GM12878 (cell line): ENCODE results near the gene EIF4B. TPM values are rescaled to one million over a fixed set of nuclear protein-coding genes. Genes with fewer than 3 reads are reported as not detected.

Experiments used
- ATAC-seq: fragments of 200-7000 bp; cut with Tn5 transposase; 3 replicates; pipeline ENCODE4 v1.9.1; 2020; ENCODE audit warnings: mild to moderate bottlenecking, moderate library complexity
- BruUV-seq: library from RNA; stranded (reverse); fragments of 400-500 nt; replicated peaks from 2 replicates; lab custom pipeline; 2021; lab: Mats Ljungman, UMichigan
- CTCF ChIA-PET: fragments of 300-600 bp; sonication (Branson Sonifier 250); formaldehyde crosslinking; extraction: SDS; loops from one replicate; lab custom pipeline; 2021; ENCODE audit warnings: inconsistent platforms; lab: Yijun Ruan, JAX
- POLR2A ChIA-PET: fragments of 350-600 bp; formaldehyde crosslinking; extraction: SDS; loops from one replicate; lab custom pipeline; 2021; ENCODE audit warnings: inconsistent platforms; lab: Charles Lee
- RAD21 ChIA-PET: fragments of 300-600 bp; sonication (Branson Sonifier 250); formaldehyde crosslinking; loops from one replicate; lab custom pipeline; 2023; ENCODE audit warnings: antibody characterized with exemption; ENCODE audit not compliant: unreplicated experiment; lab: Charles Lee
- SMC1A ChIA-PET: fragments of 300-600 bp; sonication (Branson Sonifier 250); formaldehyde crosslinking; loops from one replicate; lab custom pipeline; 2023; ENCODE audit not compliant: unreplicated experiment, uncharacterized antibody; lab: Charles Lee
- DNase-seq: peaks from one replicate; pipeline ENCODE4 v3.0.0-alpha.2; 2011; ENCODE audit warnings: low read depth, low spot score
- FAIRE-seq: peaks from 3 replicates; lab custom pipeline; 2011; peaks lifted over from hg19 to GRCh38; lab: Jason Lieb, UNC
- H2AFZ ChIP-seq: 2 replicates; pipeline ENCODE4 v1.6.0; 2011; ENCODE audit warnings: low read depth, low read length, control low read depth; ENCODE audit not compliant: control insufficient read depth
- H3K27ac ChIP-seq: 2 replicates; pipeline ENCODE4 v1.5.1; 2011; ENCODE audit warnings: control low read depth; ENCODE audit not compliant: control insufficient read depth, insufficient read depth
- H3K27me3 ChIP-seq, 2 experiments: replicated peaks in 1 of 2; 2 replicates each; pipeline versions ENCODE4 v1.6.0 to v1.6.1; 2011; ENCODE audit warnings: low read length in 1 of 2; ENCODE audit not compliant: control insufficient read depth in 2 of 2, insufficient read depth in 2 of 2
- H3K36me3 ChIP-seq, 2 experiments: 2 replicates each; pipeline ENCODE4 v1.5.1; 2011; ENCODE audit warnings: low read length in 1 of 2; ENCODE audit not compliant: control insufficient read depth in 2 of 2, insufficient read depth in 2 of 2
- H3K4me1 ChIP-seq: 2 replicates; pipeline ENCODE4 v1.6.1; 2011; ENCODE audit warnings: mild to moderate bottlenecking, low read length, moderate library complexity, mixed read lengths; ENCODE audit not compliant: control insufficient read depth, insufficient read depth
- H3K4me2 ChIP-seq: 2 replicates; pipeline ENCODE4 v1.6.0; 2011; ENCODE audit warnings: control low read depth; ENCODE audit not compliant: control insufficient read depth, insufficient read depth
- H3K4me3 ChIP-seq: fragments of 200-600 bp; sonication (generic); 2 replicates; pipeline ENCODE4 v1.5.1; 2016
- H3K79me2 ChIP-seq: 2 replicates; pipeline ENCODE4 v1.6.0; 2011; ENCODE audit warnings: low read length; ENCODE audit not compliant: control insufficient read depth, insufficient read depth
- H3K9ac ChIP-seq: 2 replicates; pipeline ENCODE4 v1.8.0; 2011; ENCODE audit warnings: low read length, control low read depth, mixed read lengths; ENCODE audit not compliant: control insufficient read depth, insufficient read depth
- H3K9me3 ChIP-seq: replicated peaks from 3 replicates; pipeline ENCODE4 v1.5.1; 2011; ENCODE audit warnings: mild to moderate bottlenecking, low read length; ENCODE audit not compliant: control insufficient read depth, insufficient read depth
- H4K20me1 ChIP-seq: 2 replicates; pipeline ENCODE4 v1.6.0; 2011; ENCODE audit not compliant: control insufficient read depth, insufficient read depth
- MEF2B ChIP-seq: fragments of 450-650 bp; IDR thresholded peaks from 2 replicates; pipeline ENCODE4 v1.6.1; 2018; ENCODE audit warnings: mild to moderate bottlenecking, moderate library complexity; ENCODE audit not compliant: partially characterized antibody, poor library complexity, severe bottlenecking
- NBN ChIP-seq: fragments of 450-650 bp; IDR thresholded peaks from 2 replicates; pipeline ENCODE4 v1.6.1; 2016
- POLR2AphosphoS2 ChIP-seq: IDR thresholded peaks from 2 replicates; pipeline ENCODE4 v1.6.1; 2011; ENCODE audit warnings: low read depth, mild to moderate bottlenecking, low read length, improper control_type of control experiment, moderate library complexity
- STAT1 ChIP-seq: fragments of 450-650 bp; conservative IDR thresholded peaks from 2 replicates; pipeline ENCODE4 v1.6.1; 2014; ENCODE audit warnings: antibody characterized with exemption, mild to moderate bottlenecking
- TBL1XR1 ChIP-seq: IDR thresholded peaks from 2 replicates; pipeline ENCODE4 v1.6.1; 2012; ENCODE audit warnings: low read depth, low read length, improper control_type of control experiment
- ZNF622 ChIP-seq: fragments of 450-650 bp; IDR thresholded peaks from 2 replicates; pipeline ENCODE4 v1.6.1; 2017; ENCODE audit warnings: mild to moderate bottlenecking, inconsistent platforms
- WGBS: methylation state at CpG from one replicate; pipeline ENCODE4 v1.1.6; 2016; ENCODE audit warnings: low lambda C conversion rate; ENCODE audit not compliant: insufficient replicate concordance, insufficient coverage; ENCODE audit errors: missing lambda C conversion rate; 5-methylcytosine and 5-hydroxymethylcytosine counted together
- in situ Hi-C: fragments of 300-500 bp; cut with MboI; formaldehyde crosslinking; loops from 9 replicates; pipeline ENCODE4 v1.14.3; 2018; ENCODE audit warnings: mixed read lengths
- intact Hi-C: fragments of 100-400 bp; cut with micrococcal nuclease; formaldehyde crosslinking; loops from one replicate; pipeline ENCODE4 v1.14.2; 2022; ENCODE audit not compliant: unreplicated experiment
- polyA plus RNA-seq, 11 experiments: library from polyadenylated mRNA; depleted of rRNA in 4 of 11; unstranded in 6 of 11; stranded (reverse) in 5 of 11; fragments of >200 nt; fragmentation: Nextera tagmentation in 4 of 11; fragmentation: Illumina TruSeq in 1 of 11; extraction: Ambion mirVana in 4 of 11; extraction: Trizol in 1 of 11; gene quantifications; 1 replicate in 1 of 11; 2 replicates in 10 of 11; pipeline versions ENCODE4 v1.2.1 to v1.2.3, GENCODE V29; 2011 to 2016; ENCODE audit warnings: inconsistent platforms in 2 of 11, missing spikeins in 2 of 11, low read depth in 1 of 11
- total RNA-seq, 4 experiments: library from RNA; depleted of rRNA in 3 of 4; stranded (reverse); fragments of >200 nt in 3 of 4; fragmentation: Illumina TruSeq in 1 of 4; extraction: Trizol in 1 of 4; gene quantifications; 2 replicates each; pipeline versions ENCODE4 v1.2.1 to v1.2.3, GENCODE V29; 2013 to 2021
- TF ChIP-seq, protein P1 (sequence below): fragments of 150-350 bp; IDR thresholded peaks from 2 replicates; pipeline ENCODE4 v1.6.1; 2014; ENCODE audit warnings: mild to moderate bottlenecking, low read depth, low read length

Gene EIF4B
- total and polyA plus RNA-seq, 10 of the 15 experiments (the other 5 are each of a cell fraction or from before 2014, with no cell fraction given), result 123 to 752 (median 431) TPM

DNA sequence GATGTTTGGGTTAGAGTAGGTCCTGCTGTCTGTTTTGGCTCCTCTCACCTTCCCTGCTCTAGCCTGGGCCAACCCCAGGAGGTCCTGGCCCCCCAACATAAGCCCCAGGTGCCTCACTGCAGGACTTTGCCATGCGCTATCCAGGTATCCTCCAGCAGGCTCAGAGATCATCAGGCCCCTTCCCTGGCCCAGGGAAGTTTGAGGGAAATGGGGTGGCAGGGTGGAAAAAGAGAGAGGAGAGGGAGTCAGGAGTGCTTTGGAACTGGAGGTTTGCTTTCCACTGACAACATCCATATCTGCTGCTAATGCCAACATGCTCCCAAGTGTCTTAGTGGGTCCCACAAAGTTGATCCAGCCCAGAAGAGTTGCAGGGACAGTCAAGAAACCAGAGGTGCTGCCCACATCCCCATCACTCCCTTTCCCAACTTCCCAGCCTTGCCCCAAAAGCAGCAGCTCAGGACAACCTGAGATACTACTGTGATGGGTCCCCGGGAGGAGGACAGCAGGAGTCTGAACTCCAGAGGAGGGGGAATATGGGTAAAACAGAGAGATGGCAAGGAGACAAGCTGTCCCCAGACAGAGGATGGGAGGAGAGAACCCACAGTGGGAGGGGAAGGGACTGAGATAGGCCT lies 44.3 kb downstream of the EIF4B start (continued):
- TF ChIP-seq, protein P1, sequence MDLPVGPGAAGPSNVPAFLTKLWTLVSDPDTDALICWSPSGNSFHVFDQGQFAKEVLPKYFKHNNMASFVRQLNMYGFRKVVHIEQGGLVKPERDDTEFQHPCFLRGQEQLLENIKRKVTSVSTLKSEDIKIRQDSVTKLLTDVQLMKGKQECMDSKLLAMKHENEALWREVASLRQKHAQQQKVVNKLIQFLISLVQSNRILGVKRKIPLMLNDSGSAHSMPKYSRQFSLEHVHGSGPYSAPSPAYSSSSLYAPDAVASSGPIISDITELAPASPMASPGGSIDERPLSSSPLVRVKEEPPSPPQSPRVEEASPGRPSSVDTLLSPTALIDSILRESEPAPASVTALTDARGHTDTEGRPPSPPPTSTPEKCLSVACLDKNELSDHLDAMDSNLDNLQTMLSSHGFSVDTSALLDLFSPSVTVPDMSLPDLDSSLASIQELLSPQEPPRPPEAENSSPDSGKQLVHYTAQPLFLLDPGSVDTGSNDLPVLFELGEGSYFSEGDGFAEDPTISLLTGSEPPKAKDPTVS, result no peak
- no peak for TF ChIP-seq TBL1XR1

DNA sequence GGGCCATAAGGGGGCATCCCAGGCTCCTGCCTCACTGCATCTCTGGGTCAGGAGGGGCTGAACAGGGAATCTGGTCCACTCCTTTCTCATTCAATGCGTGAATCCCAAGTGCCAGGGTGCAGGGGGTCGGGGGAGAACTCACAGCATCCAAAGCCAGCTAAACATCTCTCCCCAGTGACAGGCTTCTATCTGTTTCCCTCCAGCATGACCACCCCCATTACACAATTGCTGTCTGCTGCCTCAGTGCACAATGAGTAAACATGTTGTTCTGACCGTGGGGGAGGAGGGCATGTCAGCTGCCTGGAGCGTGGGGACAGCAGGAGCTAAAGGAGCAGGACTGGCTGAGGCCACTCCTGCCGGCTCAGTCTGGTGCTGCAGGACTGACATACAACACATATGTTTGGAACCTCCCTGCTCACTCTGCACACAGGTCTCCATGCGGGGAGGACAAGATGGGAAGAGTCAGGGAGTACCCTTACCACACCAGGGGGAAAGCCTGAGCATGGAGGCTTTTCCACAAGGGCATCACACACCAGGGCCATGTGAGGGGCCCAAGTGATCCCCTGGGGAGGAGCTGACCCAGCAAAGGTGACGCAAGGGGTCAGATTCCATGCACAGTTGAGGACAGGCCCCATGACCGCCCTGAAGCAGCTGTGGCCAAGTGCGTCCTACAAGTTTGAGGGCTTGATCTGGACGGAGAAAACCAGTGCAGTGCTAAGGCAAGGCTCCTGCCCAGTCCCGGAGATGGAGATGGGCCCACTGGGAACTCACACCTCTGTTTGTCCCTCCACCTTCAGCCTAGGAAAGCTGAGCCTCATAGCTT lies 45.0 kb downstream of the EIF4B start:
- H3K9ac ChIP-seq, result no peak overlapping the region
- POLR2A ChIA-PET, result interaction anchor here (0.6 to 1.0 kb wide), 4 partner anchors 9 to 269 kb away, joined by 3 to 4 read pairs (median 3); no protein-coding TSS in a partner anchor
- no peak overlapping the region for H2AFZ ChIP-seq
- DNase-seq (no peak), FAIRE-seq (no peak), ATAC-seq (no peak)
- intact Hi-C loops (loop anchor here (5.0 kb wide), 1 partner anchor 46 kb away; the partner anchor contains the start of gene IGFBP6), in situ Hi-C loops (no loop called here)
- H3K4me2 ChIP-seq, result no peak overlapping the region
- SMC1A ChIA-PET, result interaction anchor here (1.2 kb wide), 1 partner anchor 48 kb away, joined by 3 read pairs; no protein-coding TSS in a partner anchor
- 33% methylated on average over 11 of the region's 11 CpGs for WGBS
- H4K20me1 ChIP-seq, result no peaks in the 10 kb centered on the region; the same call in 1 of the 2 replicates
- no peak overlapping the region for H3K27ac ChIP-seq
- RAD21 ChIA-PET, result no interaction called here
- no peaks in the 10 kb centered on the region for H3K36me3 ChIP-seq
- H3K27me3 ChIP-seq, result no peaks in the 10 kb centered on the region
- H3K79me2 ChIP-seq, result no peaks in the 10 kb centered on the region
- TF ChIP-seq MEF2B (no peak), POLR2AphosphoS2 (no peak), NBN (no peak), STAT1 (no peak), ZNF622 (no peak)
- peaks cover 21% of the 10 kb centered on the region for H3K4me1 ChIP-seq
- no peak overlapping the region for H3K4me3 ChIP-seq
- no TSS peak for BruUV-seq
- CTCF ChIA-PET, result interaction anchor here (0.9 to 1.5 kb wide), 5 partner anchors 9 to 217 kb away, joined by 3 to 6 read pairs (median 4); partner anchors contain the start of genes ESPL1 and SPRYD3
- no peaks in the 10 kb centered on the region for H3K9me3 ChIP-seq
